ENCODE data around the gene PGAM5. TPM values are rescaled to one million over a fixed set of nuclear protein-coding genes. Genes with fewer than 3 reads are reported as not detected.

Gene PGAM5
- polyA plus RNA-seq, 3 donors = 7.0 to 10.3 (median 9.6) TPM

GRCh38 chr12:132740313-132740646 lies 29.6 kb downstream of the PGAM5 start:
- 95% methylated on average over 5 of the region's 6 CpGs for WGBS (ENCODE audit: insufficient coverage)
- Histone ChIP-seq H3K27me3 (ENCODE audit: control insufficient read depth in 2 of 2, insufficient read depth in 2 of 2, low read length in 2 of 2) (no peaks in the 10 kb centered on the region), H3K9ac (ENCODE audit: insufficient read depth, low read length, poor library complexity, severe bottlenecking) (no peak overlapping the region), H3K4me1 (ENCODE audit: control insufficient read depth in 1 of 2, insufficient read depth in 2 of 2, low read length in 2 of 2) (no peaks in the 10 kb centered on the region), H3K79me2 (ENCODE audit: insufficient read depth, low read length) (peaks cover 25% of the 10 kb centered on the region), H2AFZ (ENCODE audit: insufficient read depth, low read depth, low read length, poor library complexity, severe bottlenecking) (no peak overlapping the region), H4K20me1 (ENCODE audit: insufficient read depth, low read length) (peaks cover 43% of the 10 kb centered on the region), H3K4me2 (replicated peaks; ENCODE audit: extremely low read depth, low read length, poor library complexity, severe bottlenecking) (no peak overlapping the region), H3K36me3 (replicated peaks in 1 of 2; ENCODE audit: control insufficient read depth in 1 of 2, insufficient read depth in 2 of 2, low read length in 2 of 2) (peaks cover 91 to 100% of the 10 kb centered on the region in 2 donors), H3K27ac (ENCODE audit: low read depth in 1 of 2, low read length in 2 of 2) (no peak overlapping the region), H3K4me3 (replicated peaks in 1 of 3; ENCODE audit: low read depth in 2 of 3, low read length in 3 of 3) (no peak overlapping the region), H3K9me3 (replicated peaks in 1 of 2; ENCODE audit: control insufficient read depth in 1 of 2, insufficient read depth in 1 of 2, low read length in 2 of 2) (no peaks in the 10 kb centered on the region)
- intact Hi-C loops (cut with micrococcal nuclease) = no loop called here
- Mint-ChIP-seq H3K27ac (no peak overlapping the region), H3K9me3 (peaks cover 0 to 2% (median 0%) of the 10 kb centered on the region in 7 donors), H3K27me3 (ENCODE audit: low read depth in 3 of 3) (peaks cover 0 to 3% (median 0%) of the 10 kb centered on the region in 3 donors), H3K4me1 (no peaks in the 10 kb centered on the region), H3K36me3 (peaks cover 95 to 100% of the 10 kb centered on the region in 2 donors), H3K4me3 (no peak overlapping the region)
- TF ChIP-seq CTCF (IDR thresholded peaks at IDR 0.05) = no peak
- no peak for DNase-seq

GRCh38 chr12:132740652-132741051 lies 30.0 kb downstream of the PGAM5 start:
- H3K9ac ChIP-seq (ENCODE audit: insufficient read depth, low read length, poor library complexity, severe bottlenecking) = no peak overlapping the region
- no peak overlapping the region for H3K4me2 ChIP-seq (replicated peaks; ENCODE audit: extremely low read depth, low read length, poor library complexity, severe bottlenecking)
- H3K27ac Mint-ChIP-seq = no peak overlapping the region
- H4K20me1 ChIP-seq (ENCODE audit: insufficient read depth, low read length) = peaks cover 47% of the 10 kb centered on the region
- H2AFZ ChIP-seq (ENCODE audit: insufficient read depth, low read depth, low read length, poor library complexity, severe bottlenecking) = no peak overlapping the region
- H3K36me3 Mint-ChIP-seq = peaks cover 95 to 100% of the 10 kb centered on the region in 2 donors
- peaks cover 0 to 3% (median 0%) of the 10 kb centered on the region in 3 donors for H3K27me3 Mint-ChIP-seq (ENCODE audit: low read depth in 3 of 3)
- H3K4me3 ChIP-seq (replicated peaks in 1 of 3; ENCODE audit: low read depth in 2 of 3, low read length in 3 of 3) = no peak overlapping the region
- H3K36me3 ChIP-seq (replicated peaks in 1 of 2; ENCODE audit: control insufficient read depth in 1 of 2, insufficient read depth in 2 of 2, low read length in 2 of 2) = peaks cover 91 to 100% of the 10 kb centered on the region in 2 donors
- no peaks in the 10 kb centered on the region for H3K4me1 ChIP-seq (ENCODE audit: control insufficient read depth in 1 of 2, insufficient read depth in 2 of 2, low read length in 2 of 2)
- no peak for DNase-seq
- H3K27me3 ChIP-seq (ENCODE audit: control insufficient read depth in 2 of 2, insufficient read depth in 2 of 2, low read length in 2 of 2) = no peaks in the 10 kb centered on the region
- peaks cover 0 to 2% (median 0%) of the 10 kb centered on the region in 7 donors for H3K9me3 Mint-ChIP-seq
- no peaks in the 10 kb centered on the region for H3K4me1 Mint-ChIP-seq
- no peak overlapping the region for H3K4me3 Mint-ChIP-seq
- no peak overlapping the region for H3K27ac ChIP-seq (ENCODE audit: low read depth in 1 of 2, low read length in 2 of 2)
- intact Hi-C loops (cut with micrococcal nuclease) = no loop called here
- H3K9me3 ChIP-seq (replicated peaks in 1 of 2; ENCODE audit: control insufficient read depth in 1 of 2, insufficient read depth in 1 of 2, low read length in 2 of 2) = no peaks in the 10 kb centered on the region
- 100% methylated on average over 8 of the region's 11 CpGs for whole genome bisulfite sequencing (ENCODE audit: insufficient coverage)
- no peak for TF ChIP-seq CTCF (IDR thresholded peaks at IDR 0.05)
- peaks cover 29% of the 10 kb centered on the region for H3K79me2 ChIP-seq (ENCODE audit: insufficient read depth, low read length)

Measured in CD14-positive monocyte (primary cell).